Medulla oblongata (tissue), 1 donor: ENCODE measurements around the gene SCUBE1.

ENCODE experiments used
- DNase-seq: peaks from one replicate; pipeline ENCODE4 v3.0.0-alpha.2; 2015; ENCODE audit errors: extremely low spot score

Gene SCUBE1

DNA sequence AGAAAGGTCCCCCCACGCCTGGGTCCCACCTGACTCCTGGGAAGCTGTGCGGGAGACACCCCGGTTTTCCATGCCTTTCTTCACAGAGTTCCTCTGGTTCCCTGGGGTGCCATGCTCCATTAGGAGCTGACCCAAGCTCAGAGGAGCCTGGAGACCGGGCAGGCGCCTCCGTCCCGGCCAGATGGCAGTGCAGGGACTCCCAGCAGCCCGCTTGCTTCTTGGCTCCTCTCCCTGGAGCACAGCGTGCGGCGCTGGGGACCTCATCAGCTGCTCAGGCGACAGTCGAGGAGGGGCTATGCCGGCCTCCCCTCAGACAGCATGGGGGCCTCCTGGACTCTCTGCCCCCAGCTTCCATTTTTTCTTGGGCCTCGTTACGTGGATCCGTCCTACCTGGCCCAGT is 143.1 kb downstream of the SCUBE1 start:
- no peak for DNase-seq

GRCh38 chr22:43199541-43199940 is 143.6 kb downstream of the SCUBE1 start:
- no peak for DNase-seq

GRCh38 chr22:43198936-43199335 is 144.2 kb downstream of the SCUBE1 start:
- DNase-seq: no peak

DNA sequence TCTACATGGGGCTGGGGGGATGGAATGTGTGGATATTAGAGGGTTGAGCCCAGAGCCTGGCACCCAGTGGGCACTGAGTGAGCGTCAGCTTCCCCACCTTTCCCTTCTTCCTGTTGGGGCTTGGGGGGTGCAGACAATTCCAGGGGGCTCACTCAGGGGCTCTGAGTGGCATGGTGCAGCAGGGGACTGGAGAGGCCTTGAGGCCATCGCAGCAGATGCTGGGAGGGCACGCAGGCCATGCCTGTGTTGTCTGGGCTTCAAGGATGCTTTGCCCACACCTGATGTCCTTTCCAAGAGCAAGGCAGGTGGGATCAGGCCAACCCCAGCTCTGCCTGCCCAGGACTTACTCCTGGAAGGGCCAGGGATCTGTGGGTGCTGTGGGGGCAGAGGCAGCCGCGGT is 145.0 kb downstream of the SCUBE1 start:
- DNase-seq: no peak

GRCh38 chr22:43197271-43197941 is 145.8 kb downstream of the SCUBE1 start:
- DNase-seq: no peak

DNA sequence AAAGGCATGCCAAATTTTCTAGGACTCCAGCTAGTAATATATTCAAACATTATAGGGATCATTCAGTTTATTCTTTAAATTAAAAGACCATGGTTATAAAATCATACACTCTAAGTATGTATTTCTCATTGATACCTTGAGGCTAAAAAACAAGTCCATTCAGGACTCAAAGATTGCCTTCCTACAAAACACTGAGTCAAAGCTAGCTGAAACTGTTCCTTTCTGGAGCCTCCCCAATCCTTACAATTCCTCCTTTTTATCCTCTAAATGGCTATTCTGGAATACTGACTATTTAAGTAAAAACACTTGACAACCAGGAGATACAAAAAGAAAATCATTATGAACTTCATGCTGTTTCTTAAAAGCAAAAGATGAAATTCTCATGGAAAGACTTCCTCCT is 151.3 kb downstream of the SCUBE1 start:
- DNase-seq: no peak

GRCh38 chr22:43188829-43189545 is 154.2 kb downstream of the SCUBE1 start:
- no peak for DNase-seq

DNA sequence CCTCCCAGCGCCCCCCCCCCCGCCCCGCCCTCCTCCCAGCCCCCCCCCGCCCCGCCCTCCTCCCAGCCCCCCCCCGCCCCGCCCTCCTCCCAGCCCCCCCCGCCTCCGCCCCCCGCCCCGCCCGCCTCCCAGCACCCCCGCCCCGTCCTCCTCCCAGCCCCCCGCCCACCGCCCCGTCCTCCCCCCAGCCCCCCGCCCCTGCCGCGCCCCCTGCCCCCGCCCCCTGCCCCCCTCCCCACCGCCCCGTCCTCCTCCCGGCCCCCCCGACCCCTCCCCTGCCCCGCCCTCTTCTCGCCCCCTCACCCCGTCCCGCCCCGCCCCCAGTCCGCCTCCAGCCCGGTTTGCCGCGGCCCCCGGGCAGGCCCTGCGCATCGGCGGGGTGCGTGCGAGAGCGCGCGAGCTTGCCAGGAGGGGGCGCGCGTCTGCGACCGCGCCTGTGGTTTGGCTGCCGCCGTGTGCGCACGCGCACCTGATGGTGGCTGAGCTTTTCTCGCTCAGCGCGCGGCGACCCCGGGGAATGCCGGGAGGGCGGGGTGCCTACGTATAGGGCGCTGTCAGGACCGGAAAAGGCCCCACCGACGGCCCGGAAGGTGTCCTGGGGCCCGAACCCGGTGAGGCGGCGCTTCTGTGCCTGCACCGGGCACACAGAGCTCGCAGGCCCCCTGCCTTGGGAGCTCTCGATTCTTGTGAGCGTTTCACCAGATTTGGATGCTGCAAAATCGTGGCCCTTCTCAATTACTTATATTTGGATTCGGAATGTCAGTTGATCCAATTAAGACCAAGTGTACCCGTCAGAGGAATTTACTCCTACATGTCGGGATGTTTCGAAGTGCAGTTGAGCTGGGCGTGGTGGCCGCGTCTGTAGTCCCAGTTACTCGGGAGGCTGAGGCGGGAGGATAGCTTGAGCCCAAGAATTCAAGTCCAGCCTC is 155.7 kb downstream of the SCUBE1 start:
- peak; percentile 94 for DNase-seq

- peak; percentile 21 for DNase-seq
These were observed 156.7 kb downstream of the SCUBE1 start, which contains the start of gene TTLL12 for GRCh38 chr22:43186272-43187170. Gene TTLL12, minus strand, starts transcription at chr22:43187134. Its CDS starts 65 bp downstream, at chr22:43187069.

GRCh38 chr22:43185860-43186261 is 157.3 kb downstream of the SCUBE1 start:
- peak; percentile 23 for DNase-seq

GRCh38 chr22:43183496-43184277 is 159.5 kb downstream of the SCUBE1 start:
- DNase-seq: no peak

GRCh38 chr22:43182726-43183125 is 160.4 kb downstream of the SCUBE1 start:
- no peak for DNase-seq

DNA sequence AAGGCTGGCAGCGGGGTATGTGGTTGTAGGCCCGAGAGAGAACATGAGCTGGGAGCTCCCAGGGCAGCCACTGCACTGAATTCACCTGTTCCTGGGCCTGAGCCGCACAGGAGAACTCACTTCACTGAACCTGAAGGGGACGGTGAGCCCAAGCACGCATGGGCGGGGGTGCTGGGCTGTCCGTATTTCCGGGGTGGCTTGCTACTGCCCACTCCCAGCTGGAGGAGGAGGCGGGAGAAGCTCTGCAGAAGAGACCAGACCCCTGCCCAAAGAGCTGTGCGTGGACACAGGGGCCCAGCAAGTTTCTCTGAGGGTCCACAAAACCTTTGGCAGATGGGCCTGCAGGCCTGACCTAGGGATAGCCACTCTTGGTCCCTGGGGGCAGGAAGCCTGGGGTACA is 161.1 kb downstream of the SCUBE1 start:
- no peak for DNase-seq

DNA sequence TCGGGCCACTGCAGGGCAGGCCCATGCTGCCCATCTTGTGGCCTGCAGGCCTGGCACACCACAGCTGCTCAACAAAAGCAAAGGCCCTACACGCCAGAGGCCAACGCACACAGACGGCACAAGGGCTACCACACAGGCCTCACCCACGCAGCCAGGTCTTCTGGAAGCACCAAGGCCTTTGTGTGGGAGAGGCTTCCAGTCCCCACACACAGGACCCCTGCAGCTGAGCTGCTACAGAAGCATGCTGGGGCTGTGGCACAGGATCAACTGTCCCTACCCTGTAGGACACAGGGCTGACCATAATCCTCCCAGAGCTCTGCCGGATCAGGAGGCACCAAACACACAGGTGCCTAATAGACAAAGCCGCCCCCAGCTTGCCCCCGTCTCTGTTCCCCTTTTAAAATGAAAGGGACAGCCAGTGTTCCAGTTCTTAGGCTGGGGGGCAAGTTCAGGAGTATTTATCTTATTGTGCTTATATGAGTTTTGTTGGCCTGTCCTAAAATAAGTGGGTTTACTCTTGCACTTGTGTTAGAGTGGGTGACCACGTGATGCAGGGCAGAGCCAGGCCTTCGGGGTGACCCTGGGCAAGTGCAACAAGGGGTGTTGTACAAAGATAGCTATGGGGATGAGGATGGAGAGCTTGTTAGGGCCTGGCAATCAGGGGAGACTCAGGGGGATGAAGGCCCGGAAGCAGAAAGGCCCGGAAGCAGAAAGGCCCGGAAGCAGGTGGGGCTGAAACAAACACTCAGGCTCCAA is 161.7 kb downstream of the SCUBE1 start:
- DNase-seq: no peak

- DNase-seq: no peak
These were observed 162.5 kb downstream of the SCUBE1 start for GRCh38 chr22:43180670-43181069.

DNA sequence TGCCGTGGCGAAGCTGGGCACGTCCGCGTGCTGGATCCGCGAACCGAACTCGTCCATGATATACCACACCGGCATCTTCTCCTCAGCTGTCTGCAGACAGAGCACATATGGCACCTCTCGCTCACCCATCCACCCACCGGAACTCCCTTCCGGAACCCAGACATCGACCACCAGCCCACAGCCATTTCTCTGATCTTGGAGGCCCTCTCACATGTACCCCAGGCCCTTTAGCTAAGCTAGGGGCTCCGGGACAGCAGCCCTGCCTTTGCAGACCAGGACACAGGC is 163.3 kb downstream of the SCUBE1 start:
- DNase-seq: no peak

DNA sequence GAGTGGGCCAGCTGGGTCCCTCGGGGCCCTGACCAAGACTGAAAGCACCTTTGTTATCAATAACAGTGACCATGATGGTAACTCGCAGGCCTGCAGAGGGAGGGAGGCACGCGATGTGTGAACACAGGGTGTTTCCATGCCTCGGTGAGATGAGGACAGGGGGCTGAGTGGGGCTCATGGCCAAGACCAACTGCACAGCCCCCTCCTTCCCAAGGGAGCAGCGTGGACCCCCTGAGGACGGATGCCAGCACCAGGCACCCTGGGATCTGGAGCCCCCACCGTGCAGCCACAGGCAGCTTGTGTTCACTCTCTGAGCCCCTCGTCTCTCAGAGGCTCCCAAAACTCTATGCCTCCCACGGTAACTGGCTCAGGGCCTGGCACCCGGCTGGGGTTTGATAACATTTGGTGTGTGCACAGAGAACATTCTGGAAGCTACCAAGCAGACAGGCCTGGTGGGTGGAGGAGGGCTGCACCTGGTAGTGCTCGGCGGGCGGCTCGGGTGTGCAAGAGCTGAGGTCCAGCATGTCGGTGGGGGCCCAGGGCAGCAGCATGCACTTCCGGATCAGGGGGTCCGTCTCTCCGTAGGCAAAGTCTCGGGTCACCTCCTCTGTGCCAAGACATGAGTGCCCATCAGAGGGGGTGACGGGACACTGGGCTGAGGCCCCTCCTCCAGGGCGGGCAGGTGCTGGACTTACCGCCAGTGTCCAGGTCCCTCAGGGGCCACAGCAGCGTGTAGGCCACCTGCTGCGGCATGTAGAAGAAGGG is 163.8 kb downstream of the SCUBE1 start:
- DNase-seq: no peak

GRCh38 chr22:43177479-43177878 is 165.7 kb downstream of the SCUBE1 start:
- no peak for DNase-seq

- DNase-seq: no peak
These were observed 167.1 kb downstream of the SCUBE1 start for GRCh38 chr22:43176090-43176489.
